OCI-LY3 (cell line): ENCODE measurements around the gene GRM8.

ENCODE experiments used
- H2AFZ ChIP-seq: fragments of 200-600, 300-600 bp; shearing (Covaris generic); 2 replicates; pipeline ENCODE4 v1.6.0; 2014; ENCODE audit warnings: antibody characterized with exemption, low read depth, low read length
- H3K27ac ChIP-seq: fragments of 200-600, 300-600 bp; sonication (generic); 2 replicates; pipeline ENCODE4 v1.5.1; 2014; ENCODE audit warnings: mild to moderate bottlenecking, low read length, moderate library complexity, mixed read lengths
- H3K27me3 ChIP-seq: fragments of 200-600, 300-600 bp; sonication (generic); 2 replicates; pipeline ENCODE4 v1.6.1; 2014; ENCODE audit warnings: low read depth, low read length, mixed read lengths
- H3K36me3 ChIP-seq: fragments of 200-600, 300-600 bp; sonication (generic); replicated peaks from 2 replicates; pipeline ENCODE3; 2014; ENCODE audit warnings: low read depth, low read length, mixed read lengths
- H3K4me1 ChIP-seq: fragments of 300-600, 200-600 bp; sonication (generic); 2 replicates; pipeline ENCODE4 v1.6.1; 2014; ENCODE audit warnings: low read length, mixed read lengths
- H3K4me2 ChIP-seq: fragments of 200-600, 300-600 bp; sonication (generic); 2 replicates; pipeline ENCODE4 v1.6.1; 2014; ENCODE audit warnings: low read length, mixed read lengths
- H3K4me3 ChIP-seq: fragments of 300-600, 200-600 bp; sonication (generic); 2 replicates; pipeline ENCODE4 v1.5.1; 2014; ENCODE audit warnings: antibody characterized with exemption, mild to moderate bottlenecking, low read length, moderate library complexity
- H3K79me2 ChIP-seq: fragments of 300-600, 200-600 bp; shearing (Covaris generic); 2 replicates; pipeline ENCODE4 v1.6.1; 2014; ENCODE audit warnings: mild to moderate bottlenecking, low read length, mixed read lengths
- H3K9ac ChIP-seq: fragments of 300-600, 200-600 bp; shearing (Covaris generic); 2 replicates; pipeline ENCODE4 v1.6.0; 2014; ENCODE audit warnings: mild to moderate bottlenecking, low read length, moderate library complexity
- H3K9me3 ChIP-seq: fragments of 200-600, 300-600 bp; shearing (Covaris generic); 2 replicates; pipeline ENCODE4 v1.6.1; 2014; ENCODE audit warnings: low read length, mixed read lengths; ENCODE audit not compliant: insufficient read depth
- H4K20me1 ChIP-seq: fragments of 200-600, 300-600 bp; sonication (generic); 2 replicates; pipeline ENCODE4 v1.6.1; 2016; ENCODE audit warnings: low read length, mixed read lengths; ENCODE audit not compliant: insufficient read depth
- CTCF ChIP-seq: fragments of 200-600, 300-600 bp; sonication (generic); IDR thresholded peaks from 2 replicates; pipeline ENCODE4 v1.5.1; 2014; ENCODE audit warnings: antibody characterized with exemption, low read length, low read depth
- EZH2phosphoT487 ChIP-seq: fragments of 200-600 bp; shearing (Covaris generic); IDR thresholded peaks from 2 replicates; pipeline ENCODE4 v1.6.1; 2018; ENCODE audit warnings: antibody characterized with exemption, mixed run types, low read depth

Gene GRM8

DNA sequence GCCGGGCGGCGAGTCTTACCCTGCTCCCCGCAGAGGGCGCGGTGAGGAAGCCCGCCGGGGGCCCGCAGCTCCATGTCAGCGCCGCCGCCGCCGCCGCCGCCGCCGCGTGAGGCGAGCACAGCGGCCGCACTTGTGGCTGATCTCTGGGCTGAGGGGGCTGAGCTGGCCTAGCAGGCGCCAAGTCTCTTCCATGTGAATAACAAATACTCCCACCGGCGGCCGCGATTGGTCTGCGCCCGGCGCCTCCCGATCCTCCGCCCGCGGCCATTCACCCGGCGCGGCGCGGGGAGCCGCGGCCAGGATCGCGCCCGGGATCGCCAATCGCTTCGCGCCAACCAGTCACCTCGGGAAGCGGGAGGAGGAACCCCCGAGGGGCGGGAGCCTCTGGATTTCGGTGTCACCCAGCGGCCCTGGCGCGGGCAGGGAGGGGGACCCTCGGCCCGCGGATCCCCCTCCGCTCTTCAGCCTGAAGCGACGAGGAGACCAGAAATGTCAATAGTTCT, at the start of gene GRM8:
Gene GRM8 (minus strand): TSS at position 164 of the 503 bp plus-strand sequence.
- peak within 1 kb of the TSS; percentile 76 for H3K4me3 ChIP-seq
- H3K27me3 ChIP-seq = peaks cover 45% of the 10 kb centered on the region
- H4K20me1 ChIP-seq = no peaks in the 10 kb centered on the region
- H3K36me3 ChIP-seq = no peaks in the 10 kb centered on the region
- TF ChIP-seq CTCF (no peak), EZH2phosphoT487 (no peak)
- peak within 1 kb of the TSS; percentile 79; the same call in 1 of the 2 replicates for H2AFZ ChIP-seq
- peak within 1 kb of the TSS; percentile 87 for H3K4me2 ChIP-seq
- no peaks in the 10 kb centered on the region for H3K79me2 ChIP-seq
- H3K4me1 ChIP-seq = no peaks in the 10 kb centered on the region
- no peak within 1 kb of the TSS for H3K27ac ChIP-seq
- H3K9me3 ChIP-seq = no peaks in the 10 kb centered on the region
- peak within 1 kb of the TSS; percentile 14; the same call in 1 of the 2 replicates for H3K9ac ChIP-seq

DNA sequence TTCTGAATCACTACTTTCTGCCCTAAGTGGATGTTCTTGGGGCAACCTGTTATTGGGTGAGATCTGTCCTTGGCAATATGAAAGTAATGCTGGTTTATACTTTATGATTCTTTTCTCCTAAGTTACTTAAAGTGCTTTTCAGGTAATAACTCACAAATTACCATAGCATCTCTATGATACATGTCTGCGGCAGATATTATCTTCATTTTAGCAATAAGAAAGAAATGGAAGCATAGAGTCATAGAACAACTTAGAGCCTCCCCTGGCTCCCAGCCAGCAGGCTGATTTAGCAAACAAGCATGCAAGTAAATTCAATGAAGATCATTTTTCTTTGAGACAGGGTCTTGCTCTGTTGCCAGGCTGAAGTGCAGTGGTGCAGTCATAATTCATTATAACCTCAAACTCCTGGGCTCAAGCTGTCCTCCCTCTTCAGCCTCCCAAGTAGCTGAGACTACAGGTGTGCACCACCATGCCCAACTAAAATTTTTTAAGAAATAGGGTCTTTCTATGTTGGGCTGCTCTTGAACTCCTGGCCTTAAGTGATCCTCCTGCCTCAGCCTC, 38.1 kb upstream of the GRM8 start:
- Histone ChIP-seq H3K36me3 (no peaks in the 10 kb centered on the region), H4K20me1 (no peaks in the 10 kb centered on the region), H3K4me2 (no peak overlapping the region), H3K79me2 (no peaks in the 10 kb centered on the region), H3K9ac (no peak overlapping the region), H2AFZ (no peak overlapping the region), H3K4me1 (no peaks in the 10 kb centered on the region), H3K27me3 (peaks cover 5% of the 10 kb centered on the region), H3K9me3 (no peaks in the 10 kb centered on the region), H3K4me3 (no peak overlapping the region), H3K27ac (no peak overlapping the region)
- TF ChIP-seq CTCF = no peak
- TF ChIP-seq EZH2phosphoT487 = no peak

DNA sequence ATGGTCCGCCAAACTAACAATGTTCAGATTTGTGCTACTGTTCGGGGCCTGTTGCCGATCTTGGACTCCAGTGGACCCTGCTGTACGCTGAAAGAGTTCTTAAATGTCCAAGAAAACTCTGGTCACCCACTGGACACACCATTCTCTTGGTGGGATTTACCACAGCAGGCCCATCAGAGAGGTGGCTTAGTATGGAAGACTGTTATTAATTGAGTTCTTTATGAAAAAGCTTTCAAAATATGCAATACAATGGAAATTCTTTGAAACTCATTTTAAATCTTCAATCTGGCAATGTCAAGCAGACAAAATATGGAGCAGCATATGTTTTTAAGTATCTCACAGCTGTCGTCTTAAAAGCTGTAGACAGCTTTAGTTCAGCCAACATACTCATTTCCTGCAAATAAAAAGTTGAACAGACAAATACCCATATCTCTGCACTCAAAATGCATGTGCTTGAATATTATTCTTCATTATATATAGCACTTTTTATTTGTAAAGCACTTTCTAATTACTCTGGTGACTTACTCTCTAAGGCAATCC, 37.4 kb upstream of the GRM8 start:
- TF ChIP-seq EZH2phosphoT487 = no peak
- TF ChIP-seq CTCF = no peak
- peaks cover 5% of the 10 kb centered on the region for H3K27me3 ChIP-seq

DNA sequence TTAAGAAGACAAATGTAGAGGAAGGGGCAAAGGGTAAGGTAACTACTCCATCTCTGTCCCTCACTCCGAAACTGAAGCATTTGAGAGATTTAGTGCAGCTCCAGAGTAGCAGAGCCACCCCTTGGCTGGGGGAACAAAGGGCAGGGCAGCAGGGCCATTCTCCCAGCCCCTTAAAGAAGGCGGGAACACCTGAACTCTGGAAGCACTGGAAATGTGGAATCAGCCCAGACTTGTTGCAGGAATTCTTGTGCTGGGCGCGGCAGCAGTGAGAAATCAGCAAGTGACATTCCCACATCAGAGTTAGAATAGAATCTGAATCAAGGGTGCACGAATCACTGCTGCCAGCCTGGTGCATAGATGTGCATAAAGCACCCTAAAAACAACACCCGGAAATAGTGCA, 34.4 kb upstream of the GRM8 start:
- TF ChIP-seq EZH2phosphoT487 (no peak), CTCF (no peak)
- Histone ChIP-seq H3K4me1 (no peaks in the 10 kb centered on the region), H3K27me3 (peaks cover 5% of the 10 kb centered on the region), H3K9me3 (no peaks in the 10 kb centered on the region), H3K4me2 (no peak overlapping the region), H3K4me3 (no peak overlapping the region), H2AFZ (no peak overlapping the region), H3K9ac (no peak overlapping the region), H3K79me2 (no peaks in the 10 kb centered on the region), H4K20me1 (no peaks in the 10 kb centered on the region), H3K36me3 (no peaks in the 10 kb centered on the region), H3K27ac (no peak overlapping the region)

More for the DNA sequence above, 37.4 kb upstream of the GRM8 start:
- H4K20me1 ChIP-seq = no peaks in the 10 kb centered on the region
- H3K4me1 ChIP-seq = no peaks in the 10 kb centered on the region
- no peak overlapping the region for H3K4me2 ChIP-seq
- H3K79me2 ChIP-seq = no peaks in the 10 kb centered on the region
- H3K4me3 ChIP-seq = no peak overlapping the region
- no peaks in the 10 kb centered on the region for H3K36me3 ChIP-seq
- no peak overlapping the region for H3K27ac ChIP-seq
- no peaks in the 10 kb centered on the region for H3K9me3 ChIP-seq
- no peak overlapping the region for H3K9ac ChIP-seq
- no peak overlapping the region for H2AFZ ChIP-seq
